NCI-H748 (cell line): ENCODE results near the gene PRKCQ.

ENCODE experiments used
- DNase-seq: peaks from one replicate; lab custom pipeline; 2025; ENCODE audit not compliant: unreplicated experiment; lab: John Stamatoyannopoulos, UW

Gene PRKCQ

DNA sequence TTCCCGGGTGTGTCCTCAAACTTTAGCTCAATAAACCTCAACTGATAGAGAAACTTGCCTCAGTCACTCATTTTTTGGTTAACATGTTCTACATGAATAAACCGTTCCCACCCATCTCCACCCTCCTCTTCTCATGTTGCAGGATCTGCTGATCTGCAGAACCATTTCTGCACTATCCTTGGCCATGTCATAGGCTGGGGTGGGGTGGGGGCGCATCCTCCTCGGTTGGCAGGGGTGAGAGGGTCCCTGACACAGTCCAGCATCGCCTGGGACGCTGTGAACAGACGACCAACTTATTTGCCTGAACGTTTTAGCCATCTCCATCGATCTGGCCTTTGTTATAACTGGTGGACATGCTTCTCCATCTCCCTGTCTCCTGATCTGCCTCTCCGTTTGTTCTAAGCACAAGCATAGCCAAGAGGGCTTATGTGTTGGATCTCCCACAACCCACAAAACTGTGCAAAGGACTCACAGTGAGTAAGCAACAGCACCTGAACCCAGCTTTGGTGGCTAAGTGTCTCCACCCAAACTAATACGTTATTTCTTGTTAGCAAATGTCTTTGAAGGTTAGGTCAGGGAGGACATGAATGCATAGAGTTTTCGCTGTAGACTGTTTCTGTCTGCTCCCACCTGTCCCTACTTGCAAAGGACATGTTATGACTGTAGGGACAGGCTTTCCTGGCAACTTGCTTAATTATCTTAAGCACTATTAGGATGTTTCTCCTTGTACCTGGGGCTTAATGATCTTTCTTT lies 51.7 kb downstream of the PRKCQ start:
- no peak for DNase-seq

DNA sequence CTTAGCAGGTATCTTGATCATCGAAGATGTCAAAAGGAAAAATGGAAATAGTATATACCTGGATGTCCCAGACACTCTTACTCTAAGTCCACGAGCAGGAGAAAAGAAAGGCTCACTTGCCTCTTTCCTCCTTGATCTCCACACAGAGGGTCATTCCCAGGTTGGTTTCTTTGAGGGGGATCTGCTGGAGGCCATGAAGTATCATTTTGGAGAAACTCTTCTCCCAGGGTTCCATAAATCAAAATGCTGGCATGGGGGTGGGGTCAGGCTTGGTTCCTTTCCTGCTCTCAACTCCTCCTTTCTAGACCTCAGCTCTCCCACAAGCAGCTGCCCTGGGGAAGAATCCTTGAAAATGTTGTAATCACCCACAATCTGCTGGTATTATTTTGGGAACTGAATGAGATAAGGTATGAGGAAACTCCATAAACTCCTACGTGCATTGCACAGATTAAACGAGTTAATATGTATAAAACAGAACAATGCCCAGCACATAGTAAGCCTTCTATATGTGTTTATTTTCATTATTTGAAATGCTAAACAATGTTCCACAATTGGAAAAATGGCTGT lies 54.4 kb downstream of the PRKCQ start:
- no peak for DNase-seq

DNA sequence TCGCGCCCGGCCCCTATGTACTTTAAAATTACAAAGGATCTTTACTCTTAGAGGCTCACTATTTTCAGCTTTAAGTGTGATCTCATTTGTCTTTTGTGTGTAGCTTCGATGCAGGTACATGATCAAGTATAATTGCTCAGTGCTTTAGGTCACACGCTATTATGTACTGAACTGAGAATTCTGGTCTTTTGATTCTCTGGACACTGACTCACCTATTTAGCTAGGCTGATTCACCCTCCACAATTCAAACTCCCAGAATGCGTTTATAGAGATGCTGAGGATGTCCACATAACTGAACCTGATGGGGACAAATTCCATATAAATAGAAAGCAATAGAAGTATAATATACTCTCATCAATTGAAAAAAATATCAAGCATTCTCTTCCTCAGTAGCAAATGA lies 57.8 kb downstream of the PRKCQ start:
- DNase-seq: no peak

DNA sequence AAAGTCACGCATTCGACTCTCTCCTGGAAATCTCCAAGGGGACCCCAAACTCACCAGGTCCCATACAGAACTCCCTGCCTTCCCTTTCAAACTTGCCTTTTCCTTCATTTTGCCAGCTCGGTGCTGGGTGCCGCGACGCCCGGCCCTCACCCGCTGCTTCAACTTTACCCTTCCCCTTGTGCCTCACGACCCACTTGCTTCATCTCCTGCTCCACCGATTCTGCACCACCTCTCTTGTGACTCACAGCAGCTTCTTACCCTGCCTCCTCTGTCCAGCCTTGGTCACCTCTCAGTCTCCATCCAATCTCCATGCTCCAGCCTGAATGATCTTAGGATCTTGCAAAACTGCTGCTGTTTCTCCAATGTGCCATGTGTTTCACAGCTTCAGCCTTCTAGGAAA lies 59.9 kb downstream of the PRKCQ start:
- no peak for DNase-seq

DNA sequence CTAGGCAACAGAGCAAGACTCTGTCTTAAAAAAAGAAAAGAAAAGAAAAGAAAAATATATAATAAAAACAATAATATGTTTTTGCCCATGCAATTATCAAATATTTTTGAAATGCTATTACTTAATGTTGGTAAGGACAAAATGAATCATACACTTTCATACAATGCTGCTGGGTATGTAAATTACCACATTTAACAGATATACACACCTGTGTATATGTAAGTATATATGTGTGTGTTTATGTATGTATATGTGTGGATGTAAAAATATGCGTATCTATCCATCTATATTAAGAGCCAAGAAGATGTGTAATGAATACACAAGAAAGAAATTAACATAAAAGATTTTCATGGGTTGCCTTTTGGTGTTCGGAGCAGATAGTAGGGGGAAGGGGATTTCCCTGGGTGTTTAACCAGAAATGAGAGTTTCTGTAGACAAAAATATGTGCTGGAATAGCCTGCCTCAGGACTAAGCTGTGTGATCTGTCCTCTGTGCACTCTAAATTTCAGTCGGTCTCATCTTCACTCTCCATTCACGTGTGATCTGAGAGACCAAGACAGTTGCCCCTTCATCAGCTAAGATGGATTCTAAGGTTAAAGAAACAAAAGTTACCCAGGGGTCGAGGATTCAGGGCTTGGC lies 61.2 kb downstream of the PRKCQ start:
- DNase-seq: no peak

DNA sequence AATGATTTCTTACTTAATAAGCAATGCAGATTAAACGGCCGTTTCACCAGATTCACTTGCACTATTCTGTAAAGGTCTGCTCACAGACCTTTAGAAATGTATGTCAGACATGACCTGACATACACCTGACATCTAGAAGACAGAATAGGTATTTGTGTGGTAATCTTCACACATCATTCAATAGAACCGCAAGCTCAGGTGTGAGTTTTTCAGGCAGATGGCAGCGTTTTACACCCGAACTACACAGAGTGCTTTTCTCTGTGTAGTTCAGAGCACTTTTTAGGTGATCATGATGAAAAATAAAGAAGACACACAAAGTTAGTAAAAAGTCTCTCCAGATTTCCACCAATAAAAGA lies 63.2 kb downstream of the PRKCQ start:
- DNase-seq: no peak

DNA sequence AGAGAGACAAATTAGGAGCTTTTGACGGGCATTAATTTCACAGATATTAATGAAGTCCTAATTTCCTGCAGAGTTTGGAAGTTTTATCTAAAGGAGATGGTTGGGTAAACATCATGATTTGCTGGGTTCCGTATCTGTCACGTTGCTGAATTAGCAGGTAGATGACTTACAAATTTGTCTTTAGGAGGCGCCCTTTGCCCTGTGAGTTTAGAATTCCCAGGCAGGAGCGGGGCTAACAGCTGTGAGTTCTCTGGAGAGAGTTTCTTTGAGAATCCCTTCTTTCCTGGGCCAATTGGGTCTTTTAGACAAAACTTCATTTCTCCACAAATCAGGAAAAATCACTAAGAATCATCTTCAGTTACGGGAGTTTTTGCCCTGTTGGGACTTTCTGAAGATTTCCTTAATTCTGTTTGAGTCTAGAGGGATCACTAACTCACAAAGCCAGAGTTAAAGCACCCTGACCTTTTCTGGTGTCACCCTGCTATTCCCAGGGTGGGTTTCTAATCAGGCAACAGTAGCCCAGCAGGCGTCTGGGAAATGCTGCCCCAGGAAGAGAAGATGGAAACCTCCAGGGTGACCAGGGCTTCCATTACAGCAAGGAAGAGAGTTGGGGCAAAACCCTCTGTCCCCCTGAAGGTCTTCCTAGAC lies 63.7 kb downstream of the PRKCQ start:
- no peak for DNase-seq

DNA sequence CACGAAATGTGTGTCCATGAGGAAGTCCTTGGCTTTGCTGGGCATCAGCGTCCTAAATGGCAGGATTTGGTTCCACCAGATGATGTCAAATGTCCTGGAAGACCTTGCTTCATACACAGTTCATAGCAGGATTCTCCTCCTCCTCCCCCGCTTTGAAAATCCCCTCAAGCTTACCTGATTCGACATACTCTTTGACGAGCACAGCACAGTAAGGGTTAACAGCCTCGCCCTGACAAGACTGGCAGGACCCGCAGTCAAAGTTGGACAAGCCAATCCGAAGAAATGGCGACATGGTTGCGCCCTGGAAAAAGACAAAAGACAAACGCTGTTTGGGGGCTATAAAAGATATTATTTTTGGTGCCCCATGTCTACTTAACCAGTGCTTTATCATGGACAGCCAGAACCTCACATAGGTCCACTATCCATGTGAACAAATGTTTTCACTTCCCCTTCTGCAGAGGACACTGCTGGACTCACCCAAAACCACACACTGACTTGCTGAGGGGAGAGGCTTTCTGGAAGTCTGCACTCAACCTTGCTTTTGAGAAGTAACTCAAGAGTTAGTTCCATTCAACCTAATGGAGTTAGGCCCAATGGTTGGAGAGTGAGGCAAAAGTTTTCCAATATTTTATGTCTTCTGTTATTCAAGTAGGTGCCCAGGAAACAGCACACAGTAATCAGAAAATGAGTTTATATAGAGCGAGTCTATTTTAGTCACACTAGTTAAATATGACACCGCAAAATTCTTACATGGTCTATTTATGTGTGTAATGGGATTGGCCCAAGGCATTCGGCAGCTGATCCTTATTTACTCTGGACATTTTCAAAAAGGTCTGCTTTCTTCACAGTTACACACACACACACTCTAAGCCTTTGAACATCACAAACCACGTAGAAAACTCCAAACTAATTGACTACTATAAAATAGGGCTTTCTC lies 65.0 kb downstream of the PRKCQ start:
- DNase-seq: no peak

DNA sequence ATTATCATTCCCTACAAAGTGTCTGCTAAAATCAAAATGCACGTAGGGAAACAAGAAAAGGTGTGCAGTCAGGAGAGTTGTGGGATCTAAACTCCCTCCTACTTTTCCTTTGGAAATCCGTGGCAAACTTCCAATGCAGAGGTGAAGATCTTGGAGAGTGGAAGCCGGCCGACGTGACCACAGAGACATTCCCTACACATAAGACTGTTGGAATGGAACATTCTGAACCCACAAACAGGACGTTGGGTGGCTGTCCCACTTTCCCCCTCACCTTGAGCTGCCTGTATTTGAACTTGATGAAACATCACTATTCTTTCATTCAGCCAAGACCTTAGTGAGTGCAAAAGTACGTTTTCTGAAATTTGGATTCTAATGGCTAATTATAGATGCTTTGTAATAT lies 65.9 kb downstream of the PRKCQ start:
- DNase-seq: no peak

DNA sequence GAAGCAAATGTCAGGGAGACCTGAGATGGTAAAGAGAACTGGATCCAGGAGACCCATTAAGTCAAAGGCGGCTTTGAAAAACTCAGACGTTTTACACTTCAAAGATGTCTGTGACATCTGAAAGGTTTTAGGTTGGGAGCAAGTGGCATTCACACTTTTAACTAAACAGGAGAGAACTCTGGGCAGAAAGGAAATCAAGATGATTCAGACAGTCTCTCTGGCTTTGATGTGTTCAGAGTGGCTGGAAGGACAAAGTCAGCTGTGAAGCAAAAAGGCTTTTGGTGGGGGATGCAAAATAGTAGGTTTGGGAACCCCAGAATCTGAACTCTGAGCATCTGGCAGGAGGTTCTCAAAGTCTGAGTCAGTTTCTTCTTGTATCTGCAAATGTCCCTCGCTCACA lies 66.6 kb downstream of the PRKCQ start:
- no peak for DNase-seq

DNA sequence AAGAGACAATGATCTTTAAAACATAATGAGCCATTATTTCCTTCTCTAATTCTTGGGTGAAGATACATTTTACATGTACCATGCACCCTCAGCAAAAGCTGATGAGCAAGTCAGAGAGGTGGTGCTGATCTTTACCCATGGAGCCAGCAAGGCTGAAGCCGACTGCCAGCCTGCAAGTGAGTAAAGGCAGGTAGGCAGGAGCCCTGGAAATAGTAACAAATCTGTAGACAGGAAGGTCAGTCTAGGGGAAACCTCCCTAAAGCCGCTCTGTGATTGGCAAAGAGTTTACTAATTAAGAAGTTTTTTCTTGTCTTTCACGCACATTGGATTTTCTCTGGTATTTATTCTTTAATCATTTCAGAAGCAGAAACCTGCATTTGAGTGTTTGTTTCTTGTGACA lies 67.9 kb downstream of the PRKCQ start:
- DNase-seq: no peak

DNA sequence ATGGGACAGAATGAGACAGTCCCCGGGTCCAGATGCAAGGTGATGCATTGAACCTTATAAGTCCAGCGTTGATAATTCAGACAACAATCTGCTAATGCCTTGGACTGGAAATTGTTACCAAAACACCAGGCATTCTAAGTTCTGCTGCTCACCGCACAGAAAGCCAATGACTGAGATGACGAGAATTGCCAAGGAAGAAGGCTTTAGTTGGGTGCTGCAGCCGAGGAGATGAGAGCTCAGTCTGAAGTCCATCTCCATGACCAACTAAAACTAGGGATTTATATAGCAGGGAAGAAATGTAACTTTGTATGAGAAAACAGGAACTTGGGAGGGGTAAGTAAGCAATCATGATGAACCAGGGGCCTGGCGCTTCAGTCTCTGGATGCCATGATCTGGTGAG lies 68.7 kb downstream of the PRKCQ start:
- DNase-seq: no peak

DNA sequence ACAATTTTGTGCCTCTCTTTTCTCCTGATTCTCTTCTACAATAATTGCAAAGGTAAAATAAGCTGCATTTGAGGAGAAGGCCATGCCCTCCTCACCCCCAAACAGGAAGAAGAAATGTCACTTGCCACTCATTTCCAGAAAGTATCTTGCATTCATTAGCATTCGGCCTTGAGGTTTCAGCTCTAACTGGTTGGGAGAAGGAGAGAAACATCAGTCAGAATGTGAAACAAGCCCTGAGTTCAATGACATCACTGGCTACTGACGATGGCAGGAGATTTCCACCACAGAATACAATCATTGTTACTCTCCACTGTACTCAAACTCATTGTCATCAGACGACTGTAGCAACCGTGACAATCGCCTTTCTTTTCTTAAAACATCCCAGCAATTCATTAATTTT lies 72.8 kb downstream of the PRKCQ start:
- DNase-seq: no peak

DNA sequence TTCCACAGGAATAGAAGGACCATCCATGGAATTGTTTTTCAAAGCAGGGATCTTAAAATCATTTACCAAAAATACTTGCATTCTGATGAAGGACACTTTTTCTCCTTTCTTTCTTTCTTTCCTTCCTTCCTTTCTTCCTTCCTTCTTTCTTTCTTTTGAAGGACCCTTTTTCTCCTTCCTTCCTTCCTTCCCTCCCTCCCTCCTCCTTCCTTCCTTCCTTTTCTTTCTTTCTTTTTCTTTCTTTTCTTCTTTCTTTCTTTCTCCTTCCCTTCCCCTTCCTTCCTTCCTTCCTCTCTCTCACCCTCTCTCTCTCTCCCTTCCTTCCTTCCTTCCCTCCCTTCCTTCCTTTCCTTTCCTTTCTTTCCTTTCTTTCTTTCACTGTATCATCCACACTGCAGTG lies 74.8 kb downstream of the PRKCQ start:
- DNase-seq: no peak

DNA sequence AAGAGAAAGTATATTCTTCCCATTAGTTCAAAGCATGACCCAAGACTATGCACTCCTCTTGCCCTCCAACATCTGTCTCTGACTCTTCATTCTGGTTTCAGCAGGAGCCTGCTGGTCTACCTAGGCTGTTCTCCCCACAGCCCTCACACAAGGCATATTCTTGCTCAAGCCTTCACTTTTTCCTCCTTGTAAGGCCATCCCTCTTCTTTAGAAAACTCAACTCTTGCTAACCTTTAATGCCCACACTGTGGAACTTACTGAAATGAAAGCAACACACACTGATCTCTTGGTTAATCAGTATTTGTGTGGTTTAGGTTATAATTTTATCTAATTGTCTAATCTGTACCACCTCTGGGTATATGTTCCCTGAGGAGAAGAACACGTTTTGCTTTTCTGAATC lies 75.8 kb downstream of the PRKCQ start:
- no peak for DNase-seq

DNA sequence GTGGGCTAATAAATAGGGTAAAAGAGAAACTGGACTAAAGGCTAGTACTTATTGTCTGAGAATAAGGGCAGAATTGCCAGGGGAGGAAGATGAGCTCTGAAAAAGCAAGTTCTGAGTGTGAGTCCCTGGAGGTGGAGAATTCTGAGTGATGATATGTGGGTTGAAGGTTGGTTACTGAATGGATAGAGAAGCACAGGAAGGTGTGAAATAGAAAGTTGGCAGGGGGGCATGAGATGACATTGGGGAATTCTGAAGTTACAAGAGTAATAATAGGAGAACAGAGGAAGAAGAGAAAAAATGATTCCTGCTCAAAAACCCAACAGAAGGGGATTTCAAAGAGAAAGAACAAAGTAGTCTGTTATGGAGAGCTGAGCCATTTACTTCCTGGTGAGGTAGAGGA lies 76.9 kb downstream of the PRKCQ start:
- DNase-seq: no peak

DNA sequence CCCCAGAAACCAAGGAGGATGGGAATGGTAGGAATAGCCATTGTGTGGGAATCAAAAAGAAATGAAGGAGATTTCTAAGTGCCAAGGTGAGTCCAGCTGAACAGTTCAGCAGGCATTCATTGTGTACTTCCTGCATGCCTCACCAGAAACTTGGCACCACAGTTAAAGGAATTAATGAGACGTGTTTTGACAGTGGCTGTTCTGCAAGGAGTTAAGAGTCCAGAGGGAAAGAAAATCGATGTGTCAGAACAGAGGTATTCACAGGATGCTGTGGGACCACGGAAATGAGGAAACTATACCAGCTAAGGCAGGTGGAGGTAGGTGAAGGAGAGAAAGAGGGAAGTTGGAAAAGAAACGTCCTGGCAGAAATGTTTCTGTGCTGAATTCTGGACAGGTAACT lies 78.1 kb downstream of the PRKCQ start:
- DNase-seq: no peak

DNA sequence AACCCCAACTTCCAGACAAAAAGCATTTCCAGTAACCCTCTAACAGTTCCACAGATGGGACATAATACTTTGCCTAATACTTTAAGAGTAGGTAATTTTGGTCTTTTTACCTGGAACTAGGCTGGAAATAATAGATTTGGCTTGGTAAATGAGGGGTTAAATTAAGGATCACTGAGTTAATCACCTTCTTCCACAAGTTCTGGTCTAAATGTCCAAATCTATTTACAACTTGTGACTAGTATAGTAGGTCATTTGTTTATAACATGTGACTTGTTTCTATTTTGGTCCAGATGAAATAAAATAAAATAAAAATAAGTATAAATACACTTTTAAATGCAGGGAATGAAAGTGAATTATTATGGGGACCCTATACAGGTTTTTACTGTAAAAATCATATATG lies 80.1 kb downstream of the PRKCQ start:
- DNase-seq: no peak

DNA sequence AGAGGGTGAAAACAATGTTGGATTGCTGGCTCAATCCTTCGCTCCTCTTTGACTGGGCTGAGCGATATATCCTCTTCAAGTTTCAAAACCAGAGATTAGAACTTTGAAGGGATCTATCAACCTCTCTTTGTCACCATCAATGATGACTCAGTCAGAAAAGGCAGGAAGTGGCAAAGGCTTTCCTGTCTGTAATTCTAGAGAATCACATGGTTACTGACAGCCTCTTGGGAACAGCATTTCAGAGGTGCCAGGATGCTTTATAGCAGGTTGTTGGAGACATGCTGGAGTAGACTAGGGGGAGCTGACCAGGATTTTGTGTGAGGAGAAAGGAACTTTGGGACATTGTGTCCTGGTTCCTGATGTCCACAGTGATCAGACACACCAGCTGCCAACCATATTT lies 81.3 kb downstream of the PRKCQ start:
- no peak for DNase-seq

DNA sequence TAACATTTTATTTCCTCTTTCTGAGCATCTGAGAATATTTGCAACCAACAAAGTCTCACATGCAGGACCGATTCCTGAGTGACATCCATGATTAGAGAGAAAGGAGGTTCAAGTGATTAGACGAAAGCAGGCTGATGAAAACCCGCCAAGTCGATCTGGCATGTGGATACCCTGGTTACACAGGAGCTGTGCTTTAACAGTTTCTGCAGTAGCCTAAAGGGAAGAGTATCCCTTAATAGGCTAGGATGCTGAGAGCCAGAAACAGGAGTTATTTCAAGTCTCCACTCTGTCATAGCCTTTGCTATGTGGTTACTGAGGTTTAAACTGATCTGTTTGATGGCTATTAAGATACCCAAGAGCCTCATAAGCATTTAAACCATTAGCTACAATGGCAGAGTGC lies 82.5 kb downstream of the PRKCQ start:
- no peak for DNase-seq

DNA sequence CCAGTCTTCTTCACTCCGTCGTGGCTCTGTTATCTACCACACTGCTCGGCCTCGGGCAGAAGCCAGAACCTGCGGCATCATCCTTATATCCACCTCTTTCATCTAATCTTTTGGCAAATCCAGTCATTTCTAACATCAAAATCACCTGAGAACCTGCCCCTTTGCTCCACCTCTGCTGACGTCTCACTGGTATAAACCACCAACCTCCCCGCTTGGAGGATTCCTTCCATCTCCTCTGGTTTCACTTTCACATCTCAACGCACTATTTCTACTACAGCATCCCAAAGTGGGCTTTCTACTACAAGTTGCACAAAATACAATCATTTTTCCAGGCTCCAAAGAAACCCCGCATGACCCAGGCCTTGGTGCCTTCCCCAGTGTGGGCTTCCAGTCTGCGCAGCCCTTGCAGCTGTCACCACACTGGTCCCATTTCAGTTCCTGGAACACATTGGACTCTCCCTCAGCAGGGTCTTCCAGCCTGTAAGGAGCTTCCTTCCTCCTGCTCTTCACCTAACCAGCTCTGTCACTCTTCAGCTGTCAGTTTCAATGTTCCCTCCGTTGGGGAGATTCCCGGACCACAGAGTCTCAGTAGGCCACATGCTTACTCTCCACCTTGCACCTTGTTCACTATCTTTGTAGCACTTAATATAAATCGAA lies 85.0 kb downstream of the PRKCQ start:
- no peak for DNase-seq
